CD8-positive, alpha-beta memory T cell (primary cell): Measurements from ENCODE around the gene BTG1. TPM values are rescaled to one million over a fixed set of nuclear protein-coding genes. Genes with fewer than 3 reads are reported as not detected.
A peak's percentile ranks its signal among the peaks of the same experiment; 100 is the strongest.

Experiments
- CTCF ChIA-PET: fragments of 350-600 bp; sonication (Branson Sonifier 250); formaldehyde crosslinking; loops from one replicate; lab custom pipeline; 2021; ENCODE audit warnings: antibody characterized with exemption; lab: Charles Lee
- POLR2A ChIA-PET: fragments of 350-600 bp; sonication (Branson Sonifier 250); formaldehyde crosslinking; loops from one replicate; lab custom pipeline; 2021; ENCODE audit warnings: antibody characterized with exemption; lab: Charles Lee
- DNase-seq, 5 donors: peaks; one replicate each; pipeline versions ENCODE4 v3.0.0 to v3.0.0-alpha.2; 2020 to 2022; ENCODE audit warnings: mixed read lengths in 1 of 5
- H3K27ac ChIP-seq: one replicate; pipeline ENCODE4 v1.7.0; 2013; ENCODE audit warnings: low read depth, mild to moderate bottlenecking, low read length, moderate library complexity
- H3K27me3 ChIP-seq: 2 replicates; pipeline ENCODE4 v1.7.0; 2013; ENCODE audit warnings: low read length, mild to moderate bottlenecking; ENCODE audit not compliant: insufficient read depth, poor library complexity, severe bottlenecking
- H3K36me3 ChIP-seq: 2 replicates; pipeline ENCODE4 v1.7.0; 2013; ENCODE audit warnings: mild to moderate bottlenecking, low read length, moderate library complexity; ENCODE audit not compliant: insufficient read depth
- H3K4me1 ChIP-seq: 2 replicates; pipeline ENCODE4 v1.7.0; 2013; ENCODE audit warnings: mild to moderate bottlenecking, low read length, moderate library complexity; ENCODE audit not compliant: insufficient read depth
- H3K4me3 ChIP-seq: 2 replicates; pipeline ENCODE4 v1.7.0; 2013; ENCODE audit warnings: mild to moderate bottlenecking, low read length
- H3K9me3 ChIP-seq: 2 replicates; pipeline ENCODE4 v1.7.0; 2013; ENCODE audit warnings: mild to moderate bottlenecking, low read length
- H3K27ac Mint-ChIP-seq, 8 donors: one replicate each; pipeline ENCODE4 v1.8.0; 2020 to 2021; ENCODE audit warnings: mixed read lengths in 8 of 8, mild to moderate bottlenecking in 6 of 8, inconsistent platforms in 3 of 8, moderate library complexity in 3 of 8
- H3K27me3 Mint-ChIP-seq, 2 donors: one replicate each; pipeline ENCODE4 v1.8.0; 2020 to 2021; ENCODE audit warnings: mixed read lengths in 2 of 2, mild to moderate bottlenecking in 1 of 2, moderate library complexity in 1 of 2
- H3K36me3 Mint-ChIP-seq, 3 donors: one replicate each; pipeline ENCODE4 v1.8.0; 2020 to 2021; ENCODE audit warnings: mixed read lengths in 3 of 3, inconsistent platforms in 1 of 3, mild to moderate bottlenecking in 1 of 3
- H3K4me1 Mint-ChIP-seq, 3 donors: one replicate each; pipeline ENCODE4 v1.8.0; 2020 to 2021; ENCODE audit warnings: mixed read lengths in 3 of 3, inconsistent platforms in 1 of 3, mild to moderate bottlenecking in 1 of 3
- H3K4me3 Mint-ChIP-seq, 7 donors: one replicate each; pipeline ENCODE4 v1.8.0; 2020 to 2021; ENCODE audit warnings: mixed read lengths in 7 of 7, mild to moderate bottlenecking in 6 of 7, moderate library complexity in 4 of 7, inconsistent platforms in 2 of 7
- H3K9me3 Mint-ChIP-seq, 5 donors: one replicate each; pipeline ENCODE4 v1.8.0; 2020 to 2022; ENCODE audit warnings: mixed read lengths in 5 of 5, mild to moderate bottlenecking in 3 of 5, moderate library complexity in 2 of 5, inconsistent platforms in 1 of 5
- polyA plus RNA-seq: library from polyadenylated mRNA; unstranded; fragments of 300-500 nt; fragmentation: Illumina TruSeq; gene quantifications from one replicate; pipeline ENCODE4 v1.2.3, GENCODE V29; 2021
- total RNA-seq, 2 experiments: library from RNA; stranded (reverse); gene quantifications; one replicate each; pipeline ENCODE4 v1.2.3, GENCODE V29; 2021

Gene BTG1
- total and polyA plus RNA-seq, 3 experiments from 2014 or later: 98.3 to 748 (median 103) TPM

- peaks cover 19 to 76% (median 27%) of the 10 kb centered on the region in 3 donors for H3K36me3 Mint-ChIP-seq
- no peaks in the 10 kb centered on the region for H3K27me3 Mint-ChIP-seq
- peak overlapping the region; percentile 30 for H3K4me3 ChIP-seq
- DNase-seq: peak in 2 of 5 donors; percentile 43 to 57
- H3K27ac ChIP-seq: no peak overlapping the region
- peaks cover 0 to 3% (median 0%) of the 10 kb centered on the region in 5 donors for H3K9me3 Mint-ChIP-seq
- no peaks in the 10 kb centered on the region for H3K27me3 ChIP-seq
- H3K9me3 ChIP-seq: no peaks in the 10 kb centered on the region
- H3K36me3 ChIP-seq: no peaks in the 10 kb centered on the region
- H3K4me3 Mint-ChIP-seq: peak overlapping the region; percentile 55 to 100 (median 81)
- H3K4me1 Mint-ChIP-seq: peaks cover 83 to 89% (median 86%) of the 10 kb centered on the region in 3 donors
- H3K4me1 ChIP-seq: peaks cover 89% of the 10 kb centered on the region
- peak overlapping the region; percentile 15 to 96 (median 82) for H3K27ac Mint-ChIP-seq
- ChIA-PET CTCF (interaction anchor here (1.1 to 2.1 kb wide), 2 partner anchors 12 to 91 kb away, joined by 3 to 13 read pairs; partner anchors contain the start of gene BTG1), POLR2A (interaction anchor here (5.3 kb wide), 1 partner anchor 13 kb away, joined by 35 read pairs; the partner anchor contains the start of gene BTG1)
Measured at GRCh38 chr12:92132288-92132687, 13.4 kb downstream of the BTG1 start.

- H3K27me3 ChIP-seq: no peaks in the 10 kb centered on the region
- Mint-ChIP-seq H3K36me3 (peaks cover 17 to 69% (median 29%) of the 10 kb centered on the region in 3 donors), H3K4me1 (peaks cover 76 to 86% (median 84%) of the 10 kb centered on the region in 3 donors)
Measured at GRCh38 chr12:92130999-92131398, 14.6 kb downstream of the BTG1 start.

GRCh38 chr12:92129609-92130008, 16.0 kb downstream of the BTG1 start:
- no peaks in the 10 kb centered on the region for H3K27me3 ChIP-seq
- H3K36me3 ChIP-seq: no peaks in the 10 kb centered on the region
- Mint-ChIP-seq H3K9me3 (peaks cover 0 to 3% (median 0%) of the 10 kb centered on the region in 5 donors), H3K4me3 (peak overlapping the region in 5 of 7 donors; percentile 24 to 63 (median 48)), H3K36me3 (peaks cover 18 to 68% (median 36%) of the 10 kb centered on the region in 3 donors), H3K27ac (peak overlapping the region in 6 of 8 donors; percentile 19 to 69 (median 52)), H3K4me1 (peaks cover 75 to 86% (median 84%) of the 10 kb centered on the region in 3 donors), H3K27me3 (no peaks in the 10 kb centered on the region)
- H3K4me3 ChIP-seq: no peak overlapping the region
- no peaks in the 10 kb centered on the region for H3K9me3 ChIP-seq
- POLR2A ChIA-PET: interaction anchor here (0.7 to 2.0 kb wide), 2 partner anchors 9 to 12 kb away, joined by 3 to 6 read pairs; no protein-coding TSS in a partner anchor
- CTCF ChIA-PET: interaction anchor here (1.1 to 1.8 kb wide), 2 partner anchors 10 to 15 kb away, joined by 3 to 7 read pairs; partner anchors contain the start of gene BTG1
- H3K4me1 ChIP-seq: peaks cover 84% of the 10 kb centered on the region
- no peak overlapping the region for H3K27ac ChIP-seq
- DNase-seq: no peak

More at GRCh38 chr12:92130999-92131398, 14.6 kb downstream of the BTG1 start:
- no peaks in the 10 kb centered on the region for H3K36me3 ChIP-seq
- DNase-seq: no peak
- no peak overlapping the region for H3K27ac ChIP-seq
- H3K27ac Mint-ChIP-seq: peak overlapping the region; percentile 4 to 96 (median 82)
- no peaks in the 10 kb centered on the region for H3K9me3 ChIP-seq
- H3K4me1 ChIP-seq: peaks cover 86% of the 10 kb centered on the region
- peaks cover 0 to 3% (median 0%) of the 10 kb centered on the region in 5 donors for H3K9me3 Mint-ChIP-seq
- H3K4me3 ChIP-seq: peak overlapping the region; percentile 22
- CTCF ChIA-PET: interaction anchor here (1.8 kb wide), 1 partner anchor 14 kb away, joined by 7 read pairs; the partner anchor contains the start of gene BTG1
- peak overlapping the region; percentile 55 to 100 (median 81) for H3K4me3 Mint-ChIP-seq
- H3K27me3 Mint-ChIP-seq: no peaks in the 10 kb centered on the region
- POLR2A ChIA-PET: interaction anchor here (5.3 kb wide), 1 partner anchor 14 kb away, joined by 35 read pairs; the partner anchor contains the start of gene BTG1

- Histone ChIP-seq H3K36me3 (no peaks in the 10 kb centered on the region), H3K9me3 (no peaks in the 10 kb centered on the region), H3K4me1 (peaks cover 84% of the 10 kb centered on the region), H3K27me3 (no peaks in the 10 kb centered on the region), H3K27ac (no peak overlapping the region), H3K4me3 (no peak overlapping the region)
- H3K27me3 Mint-ChIP-seq: no peaks in the 10 kb centered on the region
- POLR2A ChIA-PET: interaction anchor here (2.0 kb wide), 1 partner anchor 13 kb away, joined by 6 read pairs; no protein-coding TSS in a partner anchor
- H3K4me1 Mint-ChIP-seq: peaks cover 75 to 86% (median 84%) of the 10 kb centered on the region in 3 donors
- peaks cover 18 to 67% (median 40%) of the 10 kb centered on the region in 3 donors for H3K36me3 Mint-ChIP-seq
- H3K27ac Mint-ChIP-seq: peak overlapping the region in 2 of 8 donors; percentile 44 to 47
- CTCF ChIA-PET: no interaction called here
- H3K9me3 Mint-ChIP-seq: peaks cover 0 to 3% (median 0%) of the 10 kb centered on the region in 5 donors
- no peak for DNase-seq
- no peak overlapping the region for H3K4me3 Mint-ChIP-seq
Measured at GRCh38 chr12:92128612-92129011, 17.0 kb downstream of the BTG1 start.

- no peaks in the 10 kb centered on the region for H3K27me3 Mint-ChIP-seq
- H3K36me3 ChIP-seq: no peaks in the 10 kb centered on the region
- no peaks in the 10 kb centered on the region for H3K27me3 ChIP-seq
- no peak overlapping the region for H3K27ac Mint-ChIP-seq
- no peak overlapping the region for H3K27ac ChIP-seq
- ChIA-PET CTCF (no interaction called here), POLR2A (no interaction called here)
- no peak overlapping the region for H3K4me3 ChIP-seq
- peaks cover 16 to 67% (median 49%) of the 10 kb centered on the region in 3 donors for H3K36me3 Mint-ChIP-seq
- H3K4me3 Mint-ChIP-seq: no peak overlapping the region
- H3K9me3 Mint-ChIP-seq: peaks cover 13 to 23% (median 15%) of the 10 kb centered on the region in 5 donors
- H3K9me3 ChIP-seq: peaks cover 3% of the 10 kb centered on the region
- H3K4me1 ChIP-seq: peaks cover 56% of the 10 kb centered on the region
- peaks cover 44 to 56% (median 55%) of the 10 kb centered on the region in 3 donors for H3K4me1 Mint-ChIP-seq
- DNase-seq: no peak
Measured at GRCh38 chr12:92124689-92125029, 21.0 kb downstream of the BTG1 start.

- POLR2A ChIA-PET: interaction anchor here (0.6 to 1.3 kb wide), 4 partner anchors 10 to 585 kb away, joined by 4 to 12 read pairs (median 5); no protein-coding TSS in a partner anchor
- H3K4me3 Mint-ChIP-seq: no peak overlapping the region
- Histone ChIP-seq H3K9me3 (peaks cover 3% of the 10 kb centered on the region), H3K27ac (no peak overlapping the region), H3K4me3 (no peak overlapping the region), H3K4me1 (peaks cover 51% of the 10 kb centered on the region), H3K36me3 (no peaks in the 10 kb centered on the region), H3K27me3 (no peaks in the 10 kb centered on the region)
- peaks cover 14 to 29% (median 21%) of the 10 kb centered on the region in 5 donors for H3K9me3 Mint-ChIP-seq
- H3K27ac Mint-ChIP-seq: peak overlapping the region in 1 of 8 donors; percentile 15
- CTCF ChIA-PET: no interaction called here
- H3K27me3 Mint-ChIP-seq: peaks cover 0 to 2% of the 10 kb centered on the region in 2 donors
- peaks cover 15 to 68% (median 51%) of the 10 kb centered on the region in 3 donors for H3K36me3 Mint-ChIP-seq
- H3K4me1 Mint-ChIP-seq: peaks cover 42 to 58% (median 52%) of the 10 kb centered on the region in 3 donors
- DNase-seq: no peak
Measured at GRCh38 chr12:92123780-92124688, 21.6 kb downstream of the BTG1 start.

GRCh38 chr12:92122941-92123779, 22.5 kb downstream of the BTG1 start:
- peaks cover 42% of the 10 kb centered on the region for H3K4me1 ChIP-seq
- DNase-seq: no peak
- ChIA-PET CTCF (no interaction called here), POLR2A (interaction anchor here (0.6 to 1.3 kb wide), 4 partner anchors 9 to 215 kb away, joined by 4 to 8 read pairs (median 5); no protein-coding TSS in a partner anchor)
- H3K27me3 Mint-ChIP-seq: peaks cover 0 to 4% of the 10 kb centered on the region in 2 donors
- no peaks in the 10 kb centered on the region for H3K36me3 ChIP-seq
- peak overlapping the region in 1 of 8 donors; percentile 51 for H3K27ac Mint-ChIP-seq
- no peak overlapping the region for H3K4me3 ChIP-seq
- H3K27ac ChIP-seq: no peak overlapping the region
- H3K9me3 ChIP-seq: peaks cover 3% of the 10 kb centered on the region
- H3K9me3 Mint-ChIP-seq: peaks cover 19 to 34% (median 24%) of the 10 kb centered on the region in 5 donors
- H3K4me1 Mint-ChIP-seq: peaks cover 43 to 58% (median 53%) of the 10 kb centered on the region in 3 donors
- peaks cover 16 to 66% (median 53%) of the 10 kb centered on the region in 3 donors for H3K36me3 Mint-ChIP-seq
- H3K27me3 ChIP-seq: no peaks in the 10 kb centered on the region
- no peak overlapping the region for H3K4me3 Mint-ChIP-seq
